Kidney tubule cell (primary cell): Measurements from ENCODE around the gene RAPGEF3.

ENCODE experiments used
- DNase-seq: peaks from one replicate; pipeline ENCODE4 v3.0.0-alpha.2; 2018; ENCODE audit warnings: low spot score

The RAPGEF3 gene

GRCh38 chr12:47742253-47742825 lies 16.3 kb downstream of the RAPGEF3 start:
- peak; percentile 55 for DNase-seq

DNA sequence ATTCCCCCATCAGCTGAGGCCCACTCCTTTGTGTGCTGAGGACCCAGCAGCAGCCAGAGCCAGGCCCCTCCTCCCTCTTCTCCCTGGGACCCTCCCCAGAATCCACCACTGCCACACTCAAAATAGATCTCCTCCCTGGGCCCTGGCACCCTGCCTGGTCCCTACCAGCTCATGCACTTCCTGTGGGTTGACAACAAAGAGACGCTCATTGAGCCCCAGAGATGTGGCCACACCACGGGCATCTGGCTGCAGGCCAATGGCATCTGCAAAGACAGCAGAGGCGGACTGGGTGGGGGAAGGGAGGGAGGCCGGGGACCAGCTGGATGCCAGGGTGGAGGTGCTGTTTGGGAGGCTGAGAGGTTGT lies 17.4 kb downstream of the RAPGEF3 start:
- DNase-seq, result peak; percentile 83

GRCh38 chr12:47740606-47741339 lies 17.9 kb downstream of the RAPGEF3 start:
- DNase-seq, result no peak

- no peak for DNase-seq
Measured at GRCh38 chr12:47739979-47740378, 18.7 kb downstream of the RAPGEF3 start.

- no peak for DNase-seq
Measured at GRCh38 chr12:47739297-47739696, 19.4 kb downstream of the RAPGEF3 start.

- no peak for DNase-seq
Measured at GRCh38 chr12:47737936-47738594, 20.6 kb downstream of the RAPGEF3 start.

- no peak for DNase-seq
Measured at GRCh38 chr12:47736877-47737676, 21.6 kb downstream of the RAPGEF3 start.

DNA sequence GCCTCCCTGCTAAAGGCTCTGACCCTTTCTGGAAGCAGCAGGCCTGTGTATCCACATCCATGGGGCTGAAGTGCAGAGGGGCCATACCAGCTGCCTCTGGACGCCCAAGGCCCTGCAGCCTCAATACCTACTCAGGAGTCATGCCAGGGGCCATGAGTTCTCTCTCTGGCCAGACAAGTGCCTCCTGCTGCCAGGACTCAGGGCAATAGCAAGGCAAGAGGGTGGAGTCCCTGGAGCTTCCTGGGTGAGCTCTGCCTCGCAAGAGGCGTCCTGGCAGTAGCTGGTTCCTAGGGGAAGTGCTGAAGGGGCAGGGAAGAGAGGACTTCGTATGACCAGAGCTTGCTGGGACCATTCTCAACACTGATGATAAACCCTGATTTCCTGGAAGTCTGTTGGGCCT lies 22.5 kb downstream of the RAPGEF3 start:
- DNase-seq, result no peak

DNA sequence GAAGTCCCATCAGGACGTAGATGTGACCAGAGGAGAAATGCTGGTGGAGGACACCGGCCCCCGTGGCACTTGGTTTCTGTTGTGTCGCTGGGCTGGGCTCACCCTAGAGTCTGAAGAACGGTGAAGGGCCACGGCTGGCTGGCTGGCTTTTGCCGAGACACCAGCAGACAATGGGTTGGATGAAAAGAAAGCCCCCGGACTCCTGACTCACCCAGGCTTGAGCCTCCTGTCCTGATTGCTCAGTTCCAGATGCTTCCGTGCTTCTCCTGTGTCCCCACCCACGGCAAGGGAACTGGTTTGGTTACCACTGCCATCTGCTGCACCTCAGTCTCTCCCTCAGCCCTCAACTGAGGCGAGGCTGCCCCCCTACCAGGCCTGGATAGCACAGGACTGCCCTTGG lies 23.0 kb downstream of the RAPGEF3 start:
- no peak for DNase-seq

GRCh38 chr12:47734725-47735480 lies 23.8 kb downstream of the RAPGEF3 start:
- no peak for DNase-seq

- peak; percentile 56 for DNase-seq
Measured at GRCh38 chr12:47733142-47733541, 25.5 kb downstream of the RAPGEF3 start.

GRCh38 chr12:47732504-47732903 lies 26.2 kb downstream of the RAPGEF3 start:
- no peak for DNase-seq

DNA sequence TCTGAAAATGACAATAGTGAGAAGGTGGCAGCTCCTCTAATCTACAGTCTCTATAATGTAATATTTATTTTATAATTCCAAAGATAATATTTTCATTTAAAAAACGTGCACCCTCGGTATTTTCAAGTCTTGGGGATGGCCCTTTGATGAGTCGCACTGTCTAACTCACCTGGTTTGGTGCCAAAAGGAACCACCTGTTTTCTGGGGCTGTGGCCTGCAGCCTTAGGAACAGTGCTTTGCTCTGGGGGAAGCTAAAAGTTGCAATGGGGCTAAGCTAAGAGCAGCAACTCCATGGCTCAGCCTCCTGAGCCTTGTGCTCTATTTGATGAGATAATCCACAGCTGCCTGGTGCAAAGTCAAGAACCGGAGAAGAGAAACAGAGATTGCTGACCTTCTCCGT lies 27.0 kb downstream of the RAPGEF3 start:
- DNase-seq, result no peak

DNA sequence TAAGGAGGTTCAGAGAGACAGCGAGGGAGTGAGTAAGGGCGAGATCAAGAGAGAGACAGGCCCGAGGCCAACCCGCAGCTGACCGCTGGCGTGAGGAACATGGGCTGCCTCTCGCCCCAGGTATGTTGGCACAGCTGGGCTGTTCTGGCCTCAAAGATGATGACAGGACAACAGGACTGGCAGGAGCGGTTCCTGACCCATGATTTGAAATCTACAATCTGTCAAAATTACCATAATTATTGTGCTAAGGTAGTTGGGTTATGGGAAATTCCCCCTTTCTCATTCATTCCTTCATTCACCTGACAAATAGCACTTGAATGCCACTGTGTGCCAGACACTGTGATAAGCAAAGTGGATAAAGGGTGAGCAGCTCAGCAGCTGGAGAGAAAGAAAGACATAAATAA lies 28.3 kb downstream of the RAPGEF3 start:
- no peak for DNase-seq

- DNase-seq, result peak; percentile 55
Measured at GRCh38 chr12:47729233-47729632, 29.4 kb downstream of the RAPGEF3 start.

DNA sequence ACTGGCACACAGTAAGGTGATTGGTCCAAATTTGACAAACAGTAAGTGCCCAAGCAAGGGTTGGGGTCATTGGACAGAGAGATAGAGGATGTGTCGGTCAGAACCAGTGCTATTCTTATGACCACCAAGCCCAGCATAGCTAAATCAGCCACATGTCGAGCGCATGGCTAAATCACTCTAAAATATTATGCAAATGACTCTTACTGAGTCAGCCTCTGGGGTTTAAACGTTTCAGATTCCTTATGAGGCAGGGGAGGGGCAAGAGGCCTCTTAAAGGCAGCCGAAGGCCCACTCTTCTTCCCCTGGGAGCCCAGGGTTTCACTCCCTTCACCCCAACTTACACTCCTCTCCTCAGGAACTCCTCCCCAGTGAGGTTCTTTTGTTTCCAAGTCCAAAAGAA lies 32.8 kb downstream of the RAPGEF3 start:
- no peak for DNase-seq

DNA sequence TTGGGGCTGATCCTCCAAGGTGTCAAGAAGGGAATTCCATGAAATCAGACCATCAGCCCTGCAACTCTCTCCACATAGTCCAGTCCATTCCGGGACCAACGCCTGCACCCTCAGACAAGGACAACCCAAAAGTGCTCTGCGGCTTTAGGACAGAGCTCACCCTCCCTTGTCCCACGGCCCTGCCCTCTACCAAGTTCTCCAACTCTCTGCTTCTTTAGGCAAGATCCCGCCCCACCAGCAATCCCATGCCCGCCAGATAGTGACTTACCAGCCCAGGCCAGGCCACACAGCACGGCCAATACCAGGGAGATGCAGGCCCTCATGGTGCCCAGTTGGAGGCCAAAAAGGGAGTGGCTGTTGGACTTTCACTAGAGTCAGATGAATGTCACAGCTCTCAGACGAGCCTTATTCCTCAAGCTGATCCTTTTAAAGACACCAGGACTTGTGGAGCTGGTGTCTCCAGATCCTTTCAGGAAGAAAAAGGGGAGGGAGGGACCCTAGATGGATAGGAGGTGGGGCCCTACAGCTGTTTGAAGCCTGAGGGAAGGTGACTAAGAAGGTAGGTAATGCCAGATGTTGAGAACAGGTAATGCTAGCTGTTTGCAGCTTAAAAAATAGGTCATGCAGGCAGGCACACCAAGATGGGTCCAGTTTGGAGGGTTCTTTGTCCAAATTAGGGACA lies 33.4 kb downstream of the RAPGEF3 start, which contains the start of gene ENDOU:
ENDOU (minus strand) TSS at position 400 of the 682 bp plus-strand sequence; CDS start at position 323, 77 bp downstream.
- no peak for DNase-seq

- no peak for DNase-seq
Measured at GRCh38 chr12:47722941-47723631, 35.6 kb downstream of the RAPGEF3 start.

- no peak for DNase-seq
Measured at GRCh38 chr12:47722136-47722834, 36.4 kb downstream of the RAPGEF3 start.

GRCh38 chr12:47721431-47721973 lies 37.2 kb downstream of the RAPGEF3 start:
- no peak for DNase-seq
